PC-3 (cell line): ENCODE data around the gene SEC22C. TPM values are rescaled to one million over a fixed set of nuclear protein-coding genes. Genes with fewer than 3 reads are reported as not detected.

Source experiments
- ATAC-seq: fragments of 200-7000 bp; cut with Tn5 transposase; 2 replicates; pipeline ENCODE4 v1.9.1; 2020; ENCODE audit warnings: mild to moderate bottlenecking, moderate library complexity
- BruUV-seq: library from RNA; stranded (reverse); fragments of 400-500 nt; replicated peaks from 2 replicates; lab custom pipeline; 2021; lab: Mats Ljungman, UMichigan
- CTCF ChIA-PET: fragments of 300-600 bp; sonication (Branson Sonifier 250); formaldehyde crosslinking; loops from one replicate; lab custom pipeline; 2022; ENCODE audit warnings: antibody characterized with exemption; lab: Charles Lee
- POLR2A ChIA-PET: fragments of 300-600 bp; sonication (Branson Sonifier 250); formaldehyde crosslinking; loops from one replicate; lab custom pipeline; 2022; ENCODE audit warnings: antibody characterized with exemption; ENCODE audit not compliant: unreplicated experiment; lab: Charles Lee
- DNase-seq: peaks from one replicate; pipeline ENCODE4 v3.0.0-alpha.2; 2015
- H2AFZ ChIP-seq: fragments of 300-600 bp; sonication (generic); 2 replicates; pipeline ENCODE4 v1.6.0; 2016; ENCODE audit warnings: antibody characterized with exemption, low read length
- H3F3A ChIP-seq: fragments of 300-600 bp; sonication (generic); one replicate; pipeline ENCODE4 v1.6.0; 2017; ENCODE audit warnings: antibody characterized with exemption, low read length, control low read depth, mild to moderate bottlenecking; ENCODE audit not compliant: unreplicated experiment
- H3K27ac ChIP-seq: fragments of 300-600 bp; sonication (generic); 2 replicates; pipeline ENCODE4 v1.5.1; 2016; ENCODE audit warnings: mild to moderate bottlenecking, low read length
- H3K27me3 ChIP-seq: fragments of 300-600 bp; sonication (generic); 2 replicates; pipeline ENCODE4 v1.6.1; 2016; ENCODE audit warnings: low read length, mixed read lengths
- H3K36me3 ChIP-seq: fragments of 300-600 bp; sonication (generic); 2 replicates; pipeline ENCODE4 v1.6.1; 2016; ENCODE audit warnings: low read depth, mixed run types, low read length, mixed read lengths
- H3K4me1 ChIP-seq: fragments of 300-600 bp; sonication (generic); 2 replicates; pipeline ENCODE4 v1.5.1; 2016; ENCODE audit warnings: low read length; ENCODE audit not compliant: insufficient read depth
- H3K4me2 ChIP-seq: fragments of 300-600 bp; sonication (generic); 2 replicates; pipeline ENCODE4 v1.6.0; 2016; ENCODE audit warnings: low read length
- H3K4me3 ChIP-seq: fragments of 300-600 bp; sonication (generic); 2 replicates; pipeline ENCODE4 v1.5.1; 2016; ENCODE audit warnings: mild to moderate bottlenecking, low read length, mixed read lengths
- H3K79me2 ChIP-seq: fragments of 300-600 bp; sonication (generic); 2 replicates; pipeline ENCODE4 v1.6.1; 2017; ENCODE audit warnings: low read length, mixed read lengths
- H3K9ac ChIP-seq: fragments of 300-600 bp; sonication (generic); 2 replicates; pipeline ENCODE4 v1.6.0; 2016; ENCODE audit warnings: mild to moderate bottlenecking, low read length
- H3K9me2 ChIP-seq: fragments of 300-600 bp; sonication (generic); replicated peaks from 2 replicates; pipeline ENCODE4 v1.6.1; 2016; ENCODE audit warnings: mixed run types, low read length, mixed read lengths
- H3K9me3 ChIP-seq: fragments of 300-600 bp; sonication (generic); 2 replicates; pipeline ENCODE4 v1.6.1; 2016; ENCODE audit warnings: low read length, mixed read lengths
- H4K20me1 ChIP-seq: fragments of 300-600 bp; sonication (generic); 2 replicates; pipeline ENCODE4 v1.6.1; 2016; ENCODE audit warnings: low read length, mixed read lengths
- CTCF ChIP-seq: fragments of 300-600 bp; sonication (generic); conservative IDR thresholded peaks from 2 replicates; pipeline ENCODE4 v1.5.1; 2017; ENCODE audit warnings: antibody characterized with exemption, low read depth, mild to moderate bottlenecking, low read length
- EZH2 ChIP-seq: fragments of 300-600 bp; sonication (generic); IDR thresholded peaks from one replicate; pipeline ENCODE4 v1.6.1; 2017; ENCODE audit warnings: antibody characterized with exemption, mild to moderate bottlenecking, low read length; ENCODE audit not compliant: unreplicated experiment
- EZH2phosphoT487 ChIP-seq: fragments of 300-600 bp; sonication (generic); IDR thresholded peaks from 2 replicates; pipeline ENCODE4 v1.6.1; 2018; ENCODE audit warnings: mild to moderate bottlenecking, antibody characterized with exemption, low read length, borderline replicate concordance
- intact Hi-C: fragments of 100-400 bp; cut with micrococcal nuclease; formaldehyde crosslinking; loops from 2 replicates; pipeline ENCODE4 v1.9.0; 2023
- total RNA-seq: library from RNA; depleted of rRNA; stranded (reverse); fragments of >200 nt; gene quantifications from 2 replicates; pipeline ENCODE4 v1.2.3, GENCODE V29; 2014

Gene SEC22C
- total RNA-seq, 1 experiment from 2014 or later: 63.3 TPM

DNA sequence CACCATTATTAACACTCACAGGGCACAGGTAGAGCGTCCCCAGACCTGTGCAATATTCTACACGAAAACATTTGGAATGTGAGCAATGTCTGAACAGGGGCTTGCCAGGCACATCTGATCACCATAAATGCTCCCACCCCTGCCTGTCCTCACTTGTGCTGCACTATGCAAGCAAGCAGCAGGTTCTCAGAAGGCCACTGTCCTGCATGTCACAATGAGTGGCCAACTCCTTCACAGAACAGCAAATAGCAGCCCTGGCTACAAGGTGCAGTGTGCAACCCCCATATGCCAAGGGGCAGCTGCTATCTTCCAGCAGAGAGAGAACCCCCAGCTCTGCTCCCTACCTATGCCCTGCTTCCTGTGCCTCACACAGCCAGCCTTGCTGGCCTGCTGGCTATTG, 32.6 kb downstream of the SEC22C start:
- intact Hi-C loops: loop anchor here (5.0 kb wide), 1 partner anchor 432 kb away; no protein-coding TSS in a partner anchor

DNA sequence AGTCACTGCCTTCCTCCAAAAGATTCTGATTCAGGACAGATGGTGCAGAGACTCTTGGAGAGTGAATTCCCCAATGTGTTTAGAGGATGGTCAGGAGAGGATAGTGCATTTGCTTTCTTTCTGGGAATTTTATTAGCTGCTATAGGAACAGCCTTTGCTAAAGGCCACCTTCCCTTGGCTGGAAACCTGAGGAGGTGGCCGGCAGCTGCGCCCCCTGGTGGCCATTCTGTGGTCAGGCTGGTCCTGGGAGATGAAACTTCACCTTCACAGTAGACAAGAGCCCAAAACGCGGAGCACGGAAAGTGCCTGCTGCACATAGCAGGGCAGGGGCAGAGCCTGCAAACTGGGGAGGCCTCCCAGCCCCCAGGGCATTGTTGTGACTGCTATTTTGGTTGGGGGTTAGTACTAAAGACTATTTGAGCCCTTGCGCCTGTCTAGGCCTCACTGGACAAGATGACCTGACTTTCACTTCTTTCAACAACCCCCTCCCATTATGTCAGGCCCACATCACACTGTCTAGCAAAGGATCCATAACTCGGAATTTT, 34.3 kb downstream of the SEC22C start:
- H3K27ac ChIP-seq: no peak overlapping the region
- peak; percentile 61 for ATAC-seq
- DNase-seq: peak; percentile 76
- no peaks in the 10 kb centered on the region for H3K79me2 ChIP-seq
- TF ChIP-seq EZH2 (no peak), CTCF (peak; percentile 98)
- H3F3A ChIP-seq: no peaks in the 10 kb centered on the region
- no peak overlapping the region for H3K4me3 ChIP-seq
- no peak overlapping the region for H2AFZ ChIP-seq
- H3K9me2 ChIP-seq: no peaks in the 10 kb centered on the region
- no peaks in the 10 kb centered on the region for H4K20me1 ChIP-seq
- BruUV-seq: no TSS peak
- intact Hi-C loops: loop anchor here (1.0 to 5.0 kb wide), 3 partner anchors 45 to 430 kb away; partner anchors contain the start of gene VIPR1
- no peak overlapping the region for H3K9ac ChIP-seq
- peaks cover 9% of the 10 kb centered on the region; the same call in 1 of the 2 replicates for H3K36me3 ChIP-seq
- H3K4me2 ChIP-seq: no peak overlapping the region
- CTCF ChIA-PET: interaction anchor here (0.8 kb wide), 1 partner anchor 292 kb away, joined by 3 read pairs; no protein-coding TSS in a partner anchor
- peaks cover 15% of the 10 kb centered on the region for H3K4me1 ChIP-seq
- POLR2A ChIA-PET: no interaction called here
- H3K9me3 ChIP-seq: no peaks in the 10 kb centered on the region
- no peaks in the 10 kb centered on the region for H3K27me3 ChIP-seq

More for the DNA sequence above, 32.6 kb downstream of the SEC22C start:
- Histone ChIP-seq H3K9me3 (no peaks in the 10 kb centered on the region), H3K4me2 (no peak overlapping the region), H4K20me1 (no peaks in the 10 kb centered on the region), H3K27me3 (no peaks in the 10 kb centered on the region), H3K9me2 (no peaks in the 10 kb centered on the region), H3K4me1 (peaks cover 14% of the 10 kb centered on the region), H3K27ac (no peak overlapping the region), H3K36me3 (peaks cover 22% of the 10 kb centered on the region), H2AFZ (no peak overlapping the region), H3K79me2 (no peaks in the 10 kb centered on the region), H3F3A (no peaks in the 10 kb centered on the region), H3K4me3 (no peak overlapping the region), H3K9ac (no peak overlapping the region)
- no TSS peak for BruUV-seq
- no peak for DNase-seq
- ChIA-PET CTCF (no interaction called here), POLR2A (interaction anchor here (0.6 kb wide), 1 partner anchor 1191 kb away, joined by 4 read pairs; no protein-coding TSS in a partner anchor)
- ATAC-seq: no peak
- TF ChIP-seq EZH2phosphoT487 (no peak), EZH2 (no peak), CTCF (no peak)

- ATAC-seq: no peak
- Histone ChIP-seq H3K9me2 (no peaks in the 10 kb centered on the region), H3K27me3 (no peaks in the 10 kb centered on the region), H3F3A (no peaks in the 10 kb centered on the region), H3K4me1 (peaks cover 20% of the 10 kb centered on the region), H4K20me1 (no peaks in the 10 kb centered on the region), H2AFZ (no peak overlapping the region), H3K27ac (no peak overlapping the region), H3K36me3 (peaks cover 4% of the 10 kb centered on the region; the same call in 1 of the 2 replicates), H3K4me2 (no peak overlapping the region), H3K9me3 (no peaks in the 10 kb centered on the region), H3K79me2 (no peaks in the 10 kb centered on the region), H3K4me3 (no peak overlapping the region), H3K9ac (no peak overlapping the region)
- TF ChIP-seq CTCF (no peak), EZH2 (no peak), EZH2phosphoT487 (no peak)
- DNase-seq: no peak
- ChIA-PET CTCF (interaction anchor here (0.6 to 0.8 kb wide), 2 partner anchors 67 to 293 kb away, joined by 3 read pairs; no protein-coding TSS in a partner anchor), POLR2A (no interaction called here)
- intact Hi-C loops: loop anchor here (1.0 to 5.0 kb wide), 3 partner anchors 44 to 429 kb away; partner anchors contain the start of gene VIPR1
- no TSS peak for BruUV-seq
These were observed 35.0 kb downstream of the SEC22C start for GRCh38 chr3:42546691-42547213.
